Activated CD4-positive, alpha-beta T cell treated with anti-CD3 and anti-CD28 coated beads, Interleukin-2, amount 50 U/mL, for 4 hours (primary cell): Measurements from ENCODE around the gene CDH19.
"Not testable (repeated sequence)": the region's sequence is repeated elsewhere in the genome, so short reads cannot be mapped to it uniquely, and the experiment has no call there.

ENCODE experiments used
- DNase-seq, 2 experiments: peaks; one replicate each; pipeline ENCODE4 v3.0.0-alpha.2; 2020

Gene CDH19

GRCh38 chr18:66564236-66564635 lies 39.7 kb downstream of the CDH19 start:
- DNase-seq = no peak

GRCh38 chr18:66562279-66562678 lies 41.6 kb downstream of the CDH19 start:
- no peak for DNase-seq

DNA sequence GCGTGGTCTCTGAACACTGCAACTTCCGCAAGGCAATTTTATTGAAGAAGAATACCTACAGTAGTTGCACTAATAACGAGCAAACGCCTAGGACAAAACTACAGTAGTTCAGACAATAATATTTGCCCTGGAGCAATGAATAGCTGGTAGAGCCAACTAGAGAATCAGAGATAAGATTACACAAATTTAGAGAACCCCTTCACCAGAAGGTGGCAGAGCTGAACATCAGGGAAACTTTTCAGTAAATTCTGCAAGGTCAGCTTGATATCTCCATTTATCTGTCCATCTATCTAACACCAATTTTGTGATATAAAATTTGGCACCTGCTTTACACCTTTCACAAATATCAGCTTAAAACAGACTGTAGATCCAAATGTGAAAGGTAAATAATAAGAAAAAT lies 43.8 kb downstream of the CDH19 start:
- DNase-seq = no peak

GRCh38 chr18:66558773-66559172 lies 45.1 kb downstream of the CDH19 start:
- no peak for DNase-seq

- no peak for DNase-seq
Observed at GRCh38 chr18:66557091-66557490, 46.8 kb downstream of the CDH19 start.

GRCh38 chr18:66555585-66555984 lies 48.3 kb downstream of the CDH19 start:
- no peak for DNase-seq

DNA sequence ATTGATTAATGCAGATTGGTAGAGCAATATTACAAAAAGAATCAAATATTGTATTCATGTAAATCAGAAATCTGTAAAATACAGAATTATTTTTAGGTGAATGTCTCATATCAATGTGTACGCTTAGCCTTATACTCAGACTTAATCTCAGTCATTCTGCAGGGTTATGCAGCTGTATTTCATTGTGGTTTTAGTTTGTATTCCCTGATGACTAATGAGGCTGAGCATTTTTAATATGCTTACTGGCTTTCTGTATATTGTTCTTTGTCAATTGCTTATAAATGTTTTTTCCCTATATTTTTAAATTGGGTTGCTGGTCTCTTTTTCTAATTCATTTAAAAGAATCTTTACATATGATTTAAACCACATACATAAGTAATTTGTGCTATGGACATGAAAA lies 50.1 kb downstream of the CDH19 start:
- DNase-seq = no peak

GRCh38 chr18:66550366-66550765 lies 53.5 kb downstream of the CDH19 start:
- DNase-seq = no peak

DNA sequence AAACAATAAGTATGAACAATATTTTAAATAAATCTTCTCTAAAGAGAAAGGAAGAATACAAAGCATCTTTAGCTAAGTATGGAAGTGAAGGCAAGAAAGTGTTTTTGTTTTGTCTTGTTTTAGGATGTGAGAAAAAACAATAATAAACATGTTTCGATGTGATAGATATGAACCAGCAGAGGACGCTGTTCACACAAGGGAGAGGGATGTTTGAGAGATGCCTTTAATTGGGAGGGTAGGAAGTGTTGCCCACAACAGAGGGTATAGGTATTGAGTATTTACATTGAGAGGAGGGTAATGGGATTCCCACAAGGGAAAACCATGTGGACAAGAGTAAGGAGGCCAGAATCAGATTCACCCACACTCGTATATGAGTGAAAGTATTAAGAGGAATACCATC lies 55.1 kb downstream of the CDH19 start:
- no peak for DNase-seq

DNA sequence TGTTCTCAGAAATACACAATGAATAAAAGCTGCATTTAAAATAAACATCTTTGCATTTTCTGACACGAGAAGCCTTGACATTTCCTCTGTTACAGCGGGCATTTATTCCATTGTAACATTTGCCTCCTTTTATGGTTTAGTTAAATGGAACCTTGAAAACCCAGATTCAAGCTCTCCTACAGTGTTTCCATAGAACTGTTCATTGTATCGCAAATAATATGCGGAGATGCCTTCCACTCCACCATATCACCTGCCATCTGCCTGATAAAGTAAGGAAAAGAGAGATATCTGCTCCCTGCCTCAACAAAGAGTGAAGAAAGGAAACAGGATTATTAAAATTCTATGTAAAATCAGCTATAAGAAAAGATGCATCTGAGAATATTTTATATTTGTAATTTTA lies 69.8 kb downstream of the CDH19 start:
- no peak for DNase-seq

GRCh38 chr18:66533693-66534092 lies 70.2 kb downstream of the CDH19 start:
- DNase-seq = no peak

- no peak for DNase-seq
Observed at GRCh38 chr18:66523219-66523991, 80.5 kb downstream of the CDH19 start.

GRCh38 chr18:66513996-66514395 lies 89.9 kb downstream of the CDH19 start:
- DNase-seq = no peak

GRCh38 chr18:66511792-66512191 lies 92.1 kb downstream of the CDH19 start:
- no peak for DNase-seq

- DNase-seq = no peak
Observed at GRCh38 chr18:66511289-66511688, 92.6 kb downstream of the CDH19 start.

DNA sequence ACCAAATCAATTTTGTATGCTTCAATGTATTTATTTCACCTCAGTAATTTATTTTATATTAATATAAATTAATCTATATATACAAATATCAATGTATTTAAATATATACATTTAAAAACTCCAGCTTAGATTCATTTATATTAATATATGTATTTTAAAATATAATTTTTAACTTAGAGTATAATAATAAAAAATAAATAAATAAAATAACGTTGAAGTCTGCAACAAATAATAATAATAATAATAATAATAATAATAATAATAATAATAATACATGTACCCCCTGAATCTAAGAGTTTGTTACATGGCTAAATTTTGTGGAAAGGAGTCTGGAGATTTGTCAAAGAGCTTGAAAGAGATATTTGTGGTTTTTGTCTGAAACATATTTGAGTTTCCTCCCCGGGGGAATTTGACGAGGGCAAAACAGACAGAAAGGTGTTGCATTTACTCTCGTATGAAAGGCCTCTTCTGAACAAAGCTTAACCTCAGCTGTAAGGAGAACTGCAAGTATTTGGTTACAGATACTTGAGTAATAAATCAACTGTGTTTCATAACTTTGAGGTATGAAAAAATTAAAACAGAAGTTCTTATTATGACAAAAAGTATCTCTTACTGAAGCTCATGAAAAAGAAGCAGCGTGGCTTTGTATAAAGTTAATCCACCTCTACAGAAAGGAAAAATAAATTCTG lies 93.4 kb downstream of the CDH19 start:
- DNase-seq = no peak

DNA sequence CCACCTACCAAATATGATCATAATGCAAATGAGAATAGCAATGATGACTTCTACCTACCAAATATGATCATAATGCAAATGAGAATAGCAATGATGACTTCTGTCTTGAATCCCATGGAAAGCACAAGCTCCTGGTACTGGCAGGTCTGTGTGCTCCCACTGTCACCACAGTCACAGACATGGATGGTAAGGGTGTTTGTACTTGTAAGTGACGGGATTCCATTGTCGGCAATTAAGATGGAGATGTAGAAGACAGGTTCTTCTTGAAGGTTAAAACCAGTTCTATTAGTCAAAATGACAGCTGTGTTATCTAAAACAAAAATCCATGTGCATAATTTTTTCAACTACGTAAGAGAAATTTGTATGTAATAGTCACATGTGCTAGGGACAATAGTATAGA lies 95.0 kb downstream of the CDH19 start:
- no peak for DNase-seq

DNA sequence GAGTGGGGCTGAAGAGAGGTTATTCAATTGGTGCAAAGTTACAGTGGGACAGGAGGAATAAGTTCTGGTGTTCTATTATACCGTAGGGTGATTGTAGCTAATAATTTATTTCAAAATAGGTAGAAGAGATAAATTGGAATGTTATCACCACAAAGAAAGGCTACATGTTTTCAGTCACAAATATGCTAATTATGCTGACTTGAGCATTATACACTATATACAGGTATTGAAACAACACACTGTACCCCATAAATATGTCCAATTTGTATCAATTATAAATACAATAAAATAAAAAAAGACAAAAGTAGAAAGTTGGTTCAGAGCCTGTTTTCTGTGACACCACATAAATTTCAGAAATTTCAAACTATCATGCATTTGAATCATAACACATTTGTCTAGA lies 97.7 kb downstream of the CDH19 start:
- DNase-seq = no peak

DNA sequence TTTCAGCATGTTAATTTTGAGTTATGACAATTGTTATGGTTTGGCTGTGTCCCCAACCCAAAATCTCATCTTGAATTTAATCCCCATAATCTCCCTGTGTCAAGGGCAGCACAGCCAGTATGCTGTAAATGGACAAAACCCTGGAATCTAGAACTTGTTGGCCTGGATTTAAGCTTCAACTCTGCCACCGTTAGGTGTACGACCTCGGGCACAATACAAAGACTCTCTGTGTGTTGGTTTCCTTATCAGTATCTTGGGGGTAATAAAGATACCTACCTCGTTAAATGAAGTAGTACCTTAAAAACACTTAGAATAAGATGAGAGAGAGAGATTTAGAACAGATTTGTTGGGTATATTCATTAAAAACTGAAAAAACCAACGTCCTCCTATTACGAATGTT lies 106.5 kb downstream of the CDH19 start:
- DNase-seq = no peak

DNA sequence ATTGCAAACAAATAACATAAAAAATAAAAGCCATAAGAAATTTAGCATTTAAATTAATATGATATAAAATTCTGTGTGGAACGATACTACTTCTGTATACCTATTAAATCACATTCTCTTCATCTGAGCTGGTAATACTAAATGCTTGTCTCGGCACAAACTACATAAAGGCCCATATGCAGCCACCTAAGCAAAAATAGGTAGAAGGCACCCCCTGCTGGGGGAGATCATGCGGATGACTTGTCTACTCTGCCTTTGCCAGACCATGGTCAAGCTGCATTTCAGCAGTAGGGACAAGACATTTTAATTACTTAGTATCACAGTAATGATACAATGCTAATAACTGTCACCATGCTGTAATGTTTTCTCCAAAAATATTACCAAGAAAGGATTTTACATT lies 108.0 kb downstream of the CDH19 start:
- no peak for DNase-seq

- DNase-seq = no peak
Observed at GRCh38 chr18:66473882-66474281, 130.0 kb downstream of the CDH19 start.

GRCh38 chr18:66466184-66466583 lies 137.7 kb downstream of the CDH19 start:
- DNase-seq = not testable (repeated sequence)

- no peak for DNase-seq
Observed at GRCh38 chr18:66461344-66461743, 142.5 kb downstream of the CDH19 start.

- no peak for DNase-seq
Observed at GRCh38 chr18:66457245-66457644, 146.6 kb downstream of the CDH19 start.
